ENCODE results near the gene HACD3. TPM values are rescaled to one million over a fixed set of nuclear protein-coding genes. Genes with fewer than 3 reads are reported as not detected.

HACD3 gene
- total and polyA plus RNA-seq, 9 of the 15 experiments (the other 6 are each of a cell fraction or from before 2014, with no cell fraction given), result 48.1 to 117 (median 72.8) TPM

DNA sequence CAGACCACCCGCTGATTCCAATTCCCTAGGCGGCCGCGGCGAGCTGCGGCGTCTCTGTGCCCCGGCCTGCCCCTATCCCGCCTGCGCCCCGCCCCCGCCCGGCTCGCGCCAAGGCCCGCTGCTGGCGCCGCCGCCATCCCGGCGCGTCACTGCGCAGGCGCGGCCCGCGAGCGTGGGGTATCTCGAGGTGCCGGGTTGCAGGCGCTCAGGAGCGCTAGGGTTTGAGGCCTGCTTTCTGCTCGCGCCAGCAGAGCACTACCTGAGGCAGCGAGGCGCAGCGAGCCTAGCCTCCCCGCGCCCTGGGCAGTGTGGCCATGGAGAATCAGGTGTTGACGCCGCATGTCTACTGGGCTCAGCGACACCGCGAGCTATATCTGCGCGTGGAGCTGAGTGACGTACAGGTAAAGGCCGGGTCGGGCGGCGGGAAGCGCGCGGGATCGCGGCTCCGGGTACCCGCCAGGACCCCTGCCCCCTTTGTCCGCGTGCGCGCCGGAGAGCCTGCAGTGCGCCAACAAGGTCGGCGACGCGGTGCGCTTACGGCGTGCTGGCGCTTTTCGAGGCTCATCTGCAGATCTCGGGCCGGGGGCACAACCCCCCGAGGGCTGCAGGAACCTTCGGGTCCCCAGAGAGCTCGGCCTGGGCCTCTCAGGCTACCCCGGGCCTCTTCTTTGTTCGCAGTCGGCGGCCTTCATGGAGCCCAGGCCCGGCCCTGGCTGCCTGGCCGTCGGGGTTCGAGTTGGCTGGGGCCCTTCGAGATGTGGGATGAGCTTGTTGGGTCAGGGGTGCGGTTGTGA, at the start of gene HACD3 (continued):
- TF ChIP-seq ZNF511 (CRISPR knock-in tag; IDR thresholded peaks at IDR 0.05) (0 out of 2 replicates have a peak, but pooled peaks have one; percentile 31), EZH2 (IDR thresholded peaks at IDR 0.05; ENCODE audit: borderline replicate concordance, low read depth, low read length) (no peak), CEBPB (tag; IDR thresholded peaks at IDR 0.05) (no peak), NFIC (IDR thresholded peaks at IDR 0.05) (0 out of 2 replicates have a peak, but pooled peaks have one; percentile 11), HDAC8 (tag; IDR thresholded peaks at IDR 0.05) (0 out of 2 replicates have a peak, but pooled peaks have one; percentile 35), MTA3 (IDR thresholded peaks at IDR 0.05; ENCODE audit: borderline replicate concordance) (peak; percentile 59; the same call in 1 of the 2 replicates), PHB (CRISPR knock-in tag; IDR thresholded peaks at IDR 0.05) (no peak), SMAD3 (CRISPR knock-in tag; conservative IDR thresholded peaks at IDR 0.05) (no peak), SMARCA4 (IDR thresholded peaks at IDR 0.05) (no peak), FOXP4 (CRISPR knock-in tag; IDR thresholded peaks at IDR 0.05; ENCODE audit: borderline replicate concordance) (peak; percentile 57; the same call in 1 of the 2 replicates), SRSF9 (IDR thresholded peaks at IDR 0.05; ENCODE audit: borderline replicate concordance, low read depth, low read length) (no peak), HNRNPK (IDR thresholded peaks at IDR 0.05; ENCODE audit: low read depth, low read length, poor library complexity, severe bottlenecking) (no peak), FOXP1 (CRISPR knock-in tag; IDR thresholded peaks at IDR 0.05) (peak; percentile 50; the same call in 1 of the 2 replicates)
- TF ChIP-seq, protein P1, sequence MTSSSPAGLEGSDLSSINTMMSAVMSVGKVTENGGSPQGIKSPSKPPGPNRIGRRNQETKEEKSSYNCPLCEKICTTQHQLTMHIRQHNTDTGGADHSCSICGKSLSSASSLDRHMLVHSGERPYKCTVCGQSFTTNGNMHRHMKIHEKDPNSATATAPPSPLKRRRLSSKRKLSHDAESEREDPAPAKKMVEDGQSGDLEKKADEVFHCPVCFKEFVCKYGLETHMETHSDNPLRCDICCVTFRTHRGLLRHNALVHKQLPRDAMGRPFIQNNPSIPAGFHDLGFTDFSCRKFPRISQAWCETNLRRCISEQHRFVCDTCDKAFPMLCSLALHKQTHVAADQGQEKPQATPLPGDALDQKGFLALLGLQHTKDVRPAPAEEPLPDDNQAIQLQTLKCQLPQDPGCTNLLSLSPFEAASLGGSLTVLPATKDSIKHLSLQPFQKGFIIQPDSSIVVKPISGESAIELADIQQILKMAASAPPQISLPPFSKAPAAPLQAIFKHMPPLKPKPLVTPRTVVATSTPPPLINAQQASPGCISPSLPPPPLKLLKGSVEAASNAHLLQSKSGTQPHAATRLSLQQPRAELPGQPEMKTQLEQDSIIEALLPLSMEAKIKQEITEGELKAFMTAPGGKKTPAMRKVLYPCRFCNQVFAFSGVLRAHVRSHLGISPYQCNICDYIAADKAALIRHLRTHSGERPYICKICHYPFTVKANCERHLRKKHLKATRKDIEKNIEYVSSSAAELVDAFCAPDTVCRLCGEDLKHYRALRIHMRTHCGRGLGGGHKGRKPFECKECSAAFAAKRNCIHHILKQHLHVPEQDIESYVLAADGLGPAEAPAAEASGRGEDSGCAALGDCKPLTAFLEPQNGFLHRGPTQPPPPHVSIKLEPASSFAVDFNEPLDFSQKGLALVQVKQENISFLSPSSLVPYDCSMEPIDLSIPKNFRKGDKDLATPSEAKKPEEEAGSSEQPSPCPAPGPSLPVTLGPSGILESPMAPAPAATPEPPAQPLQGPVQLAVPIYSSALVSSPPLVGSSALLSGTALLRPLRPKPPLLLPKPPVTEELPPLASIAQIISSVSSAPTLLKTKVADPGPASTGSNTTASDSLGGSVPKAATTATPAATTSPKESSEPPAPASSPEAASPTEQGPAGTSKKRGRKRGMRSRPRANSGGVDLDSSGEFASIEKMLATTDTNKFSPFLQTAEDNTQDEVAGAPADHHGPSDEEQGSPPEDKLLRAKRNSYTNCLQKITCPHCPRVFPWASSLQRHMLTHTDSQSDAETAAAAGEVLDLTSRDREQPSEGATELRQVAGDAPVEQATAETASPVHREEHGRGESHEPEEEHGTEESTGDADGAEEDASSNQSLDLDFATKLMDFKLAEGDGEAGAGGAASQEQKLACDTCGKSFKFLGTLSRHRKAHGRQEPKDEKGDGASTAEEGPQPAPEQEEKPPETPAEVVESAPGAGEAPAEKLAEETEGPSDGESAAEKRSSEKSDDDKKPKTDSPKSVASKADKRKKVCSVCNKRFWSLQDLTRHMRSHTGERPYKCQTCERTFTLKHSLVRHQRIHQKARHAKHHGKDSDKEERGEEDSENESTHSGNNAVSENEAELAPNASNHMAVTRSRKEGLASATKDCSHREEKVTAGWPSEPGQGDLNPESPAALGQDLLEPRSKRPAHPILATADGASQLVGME (CRISPR knock-in tag; IDR thresholded peaks at IDR 0.05), result peak; percentile 45; the same call in 1 of the 2 replicates
- TF ChIP-seq, protein P2, sequence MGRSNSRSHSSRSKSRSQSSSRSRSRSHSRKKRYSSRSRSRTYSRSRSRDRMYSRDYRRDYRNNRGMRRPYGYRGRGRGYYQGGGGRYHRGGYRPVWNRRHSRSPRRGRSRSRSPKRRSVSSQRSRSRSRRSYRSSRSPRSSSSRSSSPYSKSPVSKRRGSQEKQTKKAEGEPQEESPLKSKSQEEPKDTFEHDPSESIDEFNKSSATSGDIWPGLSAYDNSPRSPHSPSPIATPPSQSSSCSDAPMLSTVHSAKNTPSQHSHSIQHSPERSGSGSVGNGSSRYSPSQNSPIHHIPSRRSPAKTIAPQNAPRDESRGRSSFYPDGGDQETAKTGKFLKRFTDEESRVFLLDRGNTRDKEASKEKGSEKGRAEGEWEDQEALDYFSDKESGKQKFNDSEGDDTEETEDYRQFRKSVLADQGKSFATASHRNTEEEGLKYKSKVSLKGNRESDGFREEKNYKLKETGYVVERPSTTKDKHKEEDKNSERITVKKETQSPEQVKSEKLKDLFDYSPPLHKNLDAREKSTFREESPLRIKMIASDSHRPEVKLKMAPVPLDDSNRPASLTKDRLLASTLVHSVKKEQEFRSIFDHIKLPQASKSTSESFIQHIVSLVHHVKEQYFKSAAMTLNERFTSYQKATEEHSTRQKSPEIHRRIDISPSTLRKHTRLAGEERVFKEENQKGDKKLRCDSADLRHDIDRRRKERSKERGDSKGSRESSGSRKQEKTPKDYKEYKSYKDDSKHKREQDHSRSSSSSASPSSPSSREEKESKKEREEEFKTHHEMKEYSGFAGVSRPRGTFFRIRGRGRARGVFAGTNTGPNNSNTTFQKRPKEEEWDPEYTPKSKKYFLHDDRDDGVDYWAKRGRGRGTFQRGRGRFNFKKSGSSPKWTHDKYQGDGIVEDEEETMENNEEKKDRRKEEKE (IDR thresholded peaks at IDR 0.05; ENCODE audit: borderline replicate concordance in 1 of 2, control insufficient read depth in 1 of 2, low read depth in 2 of 2, low read length in 1 of 2), result no peak

Measured in K562 (cell line).